Measurements from ENCODE around the gene CKAP5. TPM values are rescaled to one million over a fixed set of nuclear protein-coding genes. Genes with fewer than 3 reads are reported as not detected.

Gene CKAP5
- total RNA-seq, 2 experiments from 2014 or later = 23.2 to 26.9 TPM

DNA sequence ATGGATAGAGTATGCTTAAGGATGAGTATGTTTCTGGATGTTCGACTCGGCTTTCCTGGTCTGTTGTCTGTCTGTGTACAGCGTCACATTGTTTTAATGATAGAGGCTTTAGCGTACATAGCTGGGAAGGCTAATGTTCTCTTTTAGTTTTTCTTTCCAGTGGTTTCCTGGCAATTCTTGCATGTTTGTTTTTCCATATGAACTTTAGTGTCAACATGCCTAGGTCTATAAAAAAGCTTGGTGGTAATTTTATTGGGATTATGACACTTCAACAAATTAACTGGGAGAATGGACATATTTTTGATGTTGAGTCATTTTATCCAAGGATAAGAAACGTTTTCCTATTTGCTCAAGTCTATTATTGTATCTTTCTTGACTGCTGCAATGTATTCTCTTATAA lies 109.5 kb downstream of the CKAP5 start:
- no peaks in the 10 kb centered on the region for H3K27me3 ChIP-seq (ENCODE audit: control insufficient read depth in 1 of 2, insufficient read depth in 2 of 2, low read length in 2 of 2)
- intact Hi-C loops (cut with DNase I, micrococcal nuclease) = no loop called here
- DNase-seq = no peak
- no peaks in the 10 kb centered on the region for H3K9me3 ChIP-seq (ENCODE audit: control insufficient read depth in 1 of 2, insufficient read depth in 1 of 2, low read length in 2 of 2)
- Mint-ChIP-seq H3K4me3 (no peak overlapping the region), H3K4me1 (ENCODE audit: low read depth) (no peaks in the 10 kb centered on the region), H3K27me3 (no peaks in the 10 kb centered on the region), H3K9me3 (no peaks in the 10 kb centered on the region), H3K27ac (no peak overlapping the region), H3K36me3 (ENCODE audit: low read depth) (peaks cover 2% of the 10 kb centered on the region)
- H3K27ac ChIP-seq (ENCODE audit: low read depth in 1 of 2, low read length in 2 of 2) = no peak overlapping the region
- CTCF ChIA-PET = no interaction called here
- ATAC-seq (ENCODE audit: poor library complexity) = no peak
- POLR2A ChIA-PET = no interaction called here
- TF ChIP-seq, protein P1, sequence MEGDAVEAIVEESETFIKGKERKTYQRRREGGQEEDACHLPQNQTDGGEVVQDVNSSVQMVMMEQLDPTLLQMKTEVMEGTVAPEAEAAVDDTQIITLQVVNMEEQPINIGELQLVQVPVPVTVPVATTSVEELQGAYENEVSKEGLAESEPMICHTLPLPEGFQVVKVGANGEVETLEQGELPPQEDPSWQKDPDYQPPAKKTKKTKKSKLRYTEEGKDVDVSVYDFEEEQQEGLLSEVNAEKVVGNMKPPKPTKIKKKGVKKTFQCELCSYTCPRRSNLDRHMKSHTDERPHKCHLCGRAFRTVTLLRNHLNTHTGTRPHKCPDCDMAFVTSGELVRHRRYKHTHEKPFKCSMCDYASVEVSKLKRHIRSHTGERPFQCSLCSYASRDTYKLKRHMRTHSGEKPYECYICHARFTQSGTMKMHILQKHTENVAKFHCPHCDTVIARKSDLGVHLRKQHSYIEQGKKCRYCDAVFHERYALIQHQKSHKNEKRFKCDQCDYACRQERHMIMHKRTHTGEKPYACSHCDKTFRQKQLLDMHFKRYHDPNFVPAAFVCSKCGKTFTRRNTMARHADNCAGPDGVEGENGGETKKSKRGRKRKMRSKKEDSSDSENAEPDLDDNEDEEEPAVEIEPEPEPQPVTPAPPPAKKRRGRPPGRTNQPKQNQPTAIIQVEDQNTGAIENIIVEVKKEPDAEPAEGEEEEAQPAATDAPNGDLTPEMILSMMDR (IDR thresholded peaks at IDR 0.05) = no peak
- H3K36me3 ChIP-seq (ENCODE audit: insufficient read depth, low read length) = peaks cover 3% of the 10 kb centered on the region
- no peaks in the 10 kb centered on the region for H3K4me1 ChIP-seq (ENCODE audit: insufficient read depth, low read length)
- no peak overlapping the region for H3K4me3 ChIP-seq (ENCODE audit: low read length)

GRCh38 chr11:46736146-46736545 lies 109.9 kb downstream of the CKAP5 start:
- CTCF ChIA-PET = no interaction called here
- TF ChIP-seq, protein P1 (IDR thresholded peaks at IDR 0.05) = no peak

GRCh38 chr11:46733234-46733633 lies 112.8 kb downstream of the CKAP5 start:
- no peaks in the 10 kb centered on the region for H3K4me1 ChIP-seq (ENCODE audit: insufficient read depth, low read length)
- H3K27ac ChIP-seq (ENCODE audit: low read depth in 1 of 2, low read length in 2 of 2) = no peak overlapping the region
- intact Hi-C loops (cut with DNase I, micrococcal nuclease) = no loop called here
- DNase-seq (no peak), ATAC-seq (ENCODE audit: poor library complexity) (no peak)
- ChIA-PET CTCF (no interaction called here), POLR2A (no interaction called here)
- H3K4me3 ChIP-seq (ENCODE audit: low read length) = no peak overlapping the region
- H3K9me3 ChIP-seq (ENCODE audit: control insufficient read depth in 1 of 2, insufficient read depth in 1 of 2, low read length in 2 of 2) = no peaks in the 10 kb centered on the region
- H3K9me3 Mint-ChIP-seq = no peaks in the 10 kb centered on the region
- H3K27me3 Mint-ChIP-seq = no peaks in the 10 kb centered on the region
- H3K27me3 ChIP-seq (ENCODE audit: control insufficient read depth in 1 of 2, insufficient read depth in 2 of 2, low read length in 2 of 2) = no peaks in the 10 kb centered on the region
- no peak overlapping the region for H3K4me3 Mint-ChIP-seq
- TF ChIP-seq, protein P1 (IDR thresholded peaks at IDR 0.05) = no peak
- no peaks in the 10 kb centered on the region for H3K36me3 Mint-ChIP-seq (ENCODE audit: low read depth)
- no peaks in the 10 kb centered on the region for H3K4me1 Mint-ChIP-seq (ENCODE audit: low read depth)
- H3K36me3 ChIP-seq (ENCODE audit: insufficient read depth, low read length) = no peaks in the 10 kb centered on the region
- H3K27ac Mint-ChIP-seq = no peak overlapping the region

More at GRCh38 chr11:46736146-46736545, 109.9 kb downstream of the CKAP5 start:
- Mint-ChIP-seq H3K4me1 (ENCODE audit: low read depth) (no peaks in the 10 kb centered on the region), H3K36me3 (ENCODE audit: low read depth) (no peaks in the 10 kb centered on the region), H3K9me3 (no peaks in the 10 kb centered on the region), H3K4me3 (no peak overlapping the region), H3K27ac (no peak overlapping the region), H3K27me3 (no peaks in the 10 kb centered on the region)
- H3K27me3 ChIP-seq (ENCODE audit: control insufficient read depth in 1 of 2, insufficient read depth in 2 of 2, low read length in 2 of 2) = no peaks in the 10 kb centered on the region
- POLR2A ChIA-PET = no interaction called here
- no peaks in the 10 kb centered on the region for H3K9me3 ChIP-seq (ENCODE audit: control insufficient read depth in 1 of 2, insufficient read depth in 1 of 2, low read length in 2 of 2)
- DNase-seq = no peak
- intact Hi-C loops (cut with DNase I, micrococcal nuclease) = no loop called here
- peaks cover 2% of the 10 kb centered on the region for H3K36me3 ChIP-seq (ENCODE audit: insufficient read depth, low read length)
- no peak overlapping the region for H3K4me3 ChIP-seq (ENCODE audit: low read length)
- no peaks in the 10 kb centered on the region for H3K4me1 ChIP-seq (ENCODE audit: insufficient read depth, low read length)
- ATAC-seq (ENCODE audit: poor library complexity) = no peak
- no peak overlapping the region for H3K27ac ChIP-seq (ENCODE audit: low read depth in 1 of 2, low read length in 2 of 2)

All from CD4-positive, alpha-beta T cell (primary cell).